Coronary artery (tissue), 2 donors: ENCODE measurements around the gene CD28.

Experiments
- DNase-seq: peaks from one replicate; pipeline ENCODE4 v3.0.0-alpha.2; 2017; ENCODE audit warnings: low spot score
- H3K27ac ChIP-seq, 2 donors: fragments of 200-600 bp; sonication (generic); one replicate each; pipeline ENCODE4 v1.5.1; 2016 to 2019
- H3K4me3 ChIP-seq: fragments of 200-600 bp; sonication (generic); 2 replicates; pipeline ENCODE4 v1.5.1; 2016; ENCODE audit warnings: mild to moderate bottlenecking, moderate library complexity
- TF ChIP-seq, protein P1 (sequence below): fragments of 200-600 bp; sonication (generic); IDR thresholded peaks from one replicate; pipeline ENCODE4 v1.5.1; 2019; ENCODE audit warnings: antibody characterized with exemption

Gene CD28

GRCh38 chr2:203787979-203788378 is 81.5 kb downstream of the CD28 start:
- TF ChIP-seq, protein P1, sequence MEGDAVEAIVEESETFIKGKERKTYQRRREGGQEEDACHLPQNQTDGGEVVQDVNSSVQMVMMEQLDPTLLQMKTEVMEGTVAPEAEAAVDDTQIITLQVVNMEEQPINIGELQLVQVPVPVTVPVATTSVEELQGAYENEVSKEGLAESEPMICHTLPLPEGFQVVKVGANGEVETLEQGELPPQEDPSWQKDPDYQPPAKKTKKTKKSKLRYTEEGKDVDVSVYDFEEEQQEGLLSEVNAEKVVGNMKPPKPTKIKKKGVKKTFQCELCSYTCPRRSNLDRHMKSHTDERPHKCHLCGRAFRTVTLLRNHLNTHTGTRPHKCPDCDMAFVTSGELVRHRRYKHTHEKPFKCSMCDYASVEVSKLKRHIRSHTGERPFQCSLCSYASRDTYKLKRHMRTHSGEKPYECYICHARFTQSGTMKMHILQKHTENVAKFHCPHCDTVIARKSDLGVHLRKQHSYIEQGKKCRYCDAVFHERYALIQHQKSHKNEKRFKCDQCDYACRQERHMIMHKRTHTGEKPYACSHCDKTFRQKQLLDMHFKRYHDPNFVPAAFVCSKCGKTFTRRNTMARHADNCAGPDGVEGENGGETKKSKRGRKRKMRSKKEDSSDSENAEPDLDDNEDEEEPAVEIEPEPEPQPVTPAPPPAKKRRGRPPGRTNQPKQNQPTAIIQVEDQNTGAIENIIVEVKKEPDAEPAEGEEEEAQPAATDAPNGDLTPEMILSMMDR, result no peak
- DNase-seq, result no peak
- peak overlapping the region in 1 of 2 donors; percentile 54 for H3K27ac ChIP-seq

More at GRCh38 chr2:203787979-203788378, 81.5 kb downstream of the CD28 start:
- H3K4me3 ChIP-seq, result no peak overlapping the region
